Measurements from ENCODE around the gene ZNF512B. TPM values are rescaled to one million over a fixed set of nuclear protein-coding genes. Genes with fewer than 3 reads are reported as not detected.
A peak's percentile ranks its signal among the peaks of the same experiment; 100 is the strongest.
"Not testable (repeated sequence)": the region's sequence is repeated elsewhere in the genome, so short reads cannot be mapped to it uniquely, and the experiment has no call there.

Gene ZNF512B
- total RNA-seq, 1 donor from 2014 or later: 26.1 TPM

DNA sequence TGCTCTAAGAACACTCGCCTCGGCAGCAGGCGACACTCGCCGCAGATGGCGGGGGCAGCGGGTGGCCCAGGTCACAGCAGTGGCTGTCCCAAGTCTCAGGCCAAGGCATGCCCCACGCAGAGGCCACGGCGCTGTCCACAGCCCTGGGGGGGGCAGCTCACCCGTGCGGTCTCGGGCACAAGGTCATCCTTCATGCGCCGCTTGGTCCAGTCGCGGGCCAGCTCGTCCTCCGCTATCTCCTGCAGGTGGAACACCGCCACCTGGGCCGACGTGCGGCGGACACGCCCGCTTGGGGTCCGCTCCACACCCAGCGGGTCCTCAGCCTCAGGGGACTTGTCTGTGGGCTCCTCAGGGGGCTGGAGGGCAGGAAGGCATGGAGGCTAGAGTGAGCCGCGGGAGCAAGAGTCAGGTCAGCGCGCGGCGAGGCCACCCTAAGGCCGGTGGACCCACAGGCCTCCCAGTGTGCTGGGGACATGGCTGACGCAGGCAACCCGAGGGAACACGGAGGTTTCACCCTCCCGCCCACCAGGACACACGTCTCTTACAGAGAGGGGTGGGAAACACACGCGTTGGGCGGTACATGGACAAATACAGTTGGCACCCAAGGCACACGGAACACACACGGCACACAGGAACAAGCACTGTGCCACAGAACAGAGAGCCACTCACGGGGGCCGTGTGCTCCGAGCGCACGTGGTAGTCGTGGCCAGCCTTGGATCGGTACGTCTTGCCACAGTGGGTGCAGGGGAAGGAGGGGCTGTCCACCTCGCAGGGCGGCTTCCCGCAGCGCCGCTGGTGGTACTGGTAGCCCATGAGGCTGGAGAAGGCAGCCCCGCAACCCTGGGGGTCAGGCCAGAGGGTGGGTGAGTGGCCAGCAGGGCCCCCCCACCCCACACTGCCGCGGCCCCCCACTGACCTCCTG, 7.0 kb downstream of the ZNF512B start:
- DNase-seq (ENCODE audit: low spot score): no peak

GRCh38 chr20:63961664-63962425, 7.9 kb downstream of the ZNF512B start:
- no peak for DNase-seq (ENCODE audit: low spot score)

DNA sequence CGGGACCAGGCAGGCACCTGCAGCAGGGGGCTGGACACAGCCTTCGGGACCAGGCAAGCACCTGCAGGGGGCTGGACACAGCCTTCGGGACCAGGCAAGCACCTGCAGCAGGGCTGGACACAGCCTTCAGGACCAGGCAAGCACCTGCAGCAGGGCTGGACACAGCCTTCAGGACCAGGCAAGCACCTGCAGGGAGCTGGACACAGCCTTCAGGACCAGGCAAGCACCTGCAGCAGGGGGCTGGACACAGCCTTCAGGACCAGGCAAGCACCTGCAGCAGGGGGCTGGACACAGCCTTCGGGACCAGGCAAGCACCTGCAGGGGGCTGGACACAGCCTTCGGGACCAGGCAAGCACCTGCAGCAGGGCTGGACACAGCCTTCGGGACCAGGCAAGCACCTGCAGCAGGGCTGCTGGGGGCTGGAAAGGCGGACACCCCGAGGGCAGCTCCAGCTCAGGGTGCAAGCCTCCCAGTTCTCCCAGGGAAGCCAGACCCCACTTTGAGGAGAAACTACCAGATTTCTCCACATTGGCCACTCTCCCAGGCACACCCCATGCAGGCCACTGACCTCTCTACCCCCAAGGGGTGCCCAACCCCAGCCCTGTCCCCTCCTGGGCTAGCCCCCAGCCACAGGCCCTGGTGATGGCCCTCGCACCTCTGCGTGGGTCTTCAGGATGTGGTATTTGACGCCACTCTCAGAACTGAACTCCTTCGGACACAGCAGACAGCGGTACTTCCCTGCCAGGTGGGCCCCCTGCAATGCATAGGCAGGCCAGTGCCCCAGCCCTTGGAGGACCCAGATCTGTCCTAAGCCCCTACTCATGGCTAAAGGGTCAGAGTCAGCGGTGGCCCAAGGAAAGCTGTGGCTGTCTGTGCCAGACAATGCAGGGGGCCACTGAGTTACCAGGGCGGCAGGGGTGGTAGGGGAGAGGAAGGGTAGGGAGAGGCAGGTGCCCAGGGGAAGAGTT, 8.8 kb downstream of the ZNF512B start:
- not testable (repeated sequence) for DNase-seq (ENCODE audit: low spot score)

DNA sequence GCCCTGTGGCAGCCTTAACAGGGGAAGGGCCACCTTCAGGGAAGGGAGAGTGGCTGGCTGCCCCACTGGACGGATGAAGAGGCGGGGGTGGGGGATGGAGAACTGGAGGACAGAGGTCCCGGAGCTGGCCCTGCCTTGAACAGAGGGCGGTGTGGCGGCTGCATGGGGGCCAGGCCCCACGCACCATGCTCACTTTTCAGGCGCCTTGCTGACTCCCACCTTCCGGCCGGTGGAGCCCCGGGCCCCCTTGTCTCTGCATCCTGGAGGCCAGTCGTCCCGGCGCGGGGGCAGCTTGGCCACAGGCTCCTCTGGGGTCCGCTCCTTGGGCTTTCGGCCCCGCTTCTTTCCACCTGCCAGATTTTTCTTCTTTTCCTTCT, 10.0 kb downstream of the ZNF512B start:
- no peak for DNase-seq (ENCODE audit: low spot score)

DNA sequence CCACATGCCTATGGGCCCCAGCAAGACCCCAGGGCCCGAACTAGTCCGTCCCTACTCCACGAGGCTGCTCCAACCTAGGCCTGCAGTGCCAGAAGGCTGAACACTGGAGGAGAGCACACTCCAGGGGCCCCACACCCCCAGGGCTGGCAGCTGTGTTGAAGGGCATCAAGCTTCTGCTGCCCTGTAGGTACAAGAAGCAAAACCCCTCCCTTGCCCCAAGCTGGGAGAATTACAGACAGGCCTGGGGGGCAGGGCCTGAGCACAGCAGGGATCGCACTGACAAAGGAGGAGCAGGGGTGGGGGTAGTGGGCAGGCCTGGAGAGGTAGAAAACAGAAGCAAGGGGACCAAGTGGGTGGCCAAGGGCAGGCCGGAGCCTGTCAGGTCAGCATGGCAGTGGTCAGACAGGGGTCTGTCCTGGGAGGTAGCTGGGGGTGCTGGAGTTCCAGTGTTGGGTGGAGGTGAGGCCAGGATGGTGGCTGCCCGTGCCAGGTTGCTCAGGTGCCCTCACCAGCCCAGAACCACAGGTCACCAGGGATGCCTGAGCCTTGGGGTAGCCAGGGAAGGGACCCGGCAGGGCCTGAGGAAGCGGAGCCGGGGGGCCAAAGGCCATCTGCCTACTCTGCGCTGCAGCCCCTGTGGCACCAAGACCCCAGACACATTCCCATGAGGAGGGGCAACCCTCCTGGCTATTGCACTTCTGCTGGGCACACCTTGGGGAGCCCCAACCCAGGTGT, 10.6 kb downstream of the ZNF512B start:
- DNase-seq (ENCODE audit: low spot score): no peak

- no peak for DNase-seq (ENCODE audit: low spot score)
Observed at GRCh38 chr20:63958471-63958870, 11.3 kb downstream of the ZNF512B start.

DNA sequence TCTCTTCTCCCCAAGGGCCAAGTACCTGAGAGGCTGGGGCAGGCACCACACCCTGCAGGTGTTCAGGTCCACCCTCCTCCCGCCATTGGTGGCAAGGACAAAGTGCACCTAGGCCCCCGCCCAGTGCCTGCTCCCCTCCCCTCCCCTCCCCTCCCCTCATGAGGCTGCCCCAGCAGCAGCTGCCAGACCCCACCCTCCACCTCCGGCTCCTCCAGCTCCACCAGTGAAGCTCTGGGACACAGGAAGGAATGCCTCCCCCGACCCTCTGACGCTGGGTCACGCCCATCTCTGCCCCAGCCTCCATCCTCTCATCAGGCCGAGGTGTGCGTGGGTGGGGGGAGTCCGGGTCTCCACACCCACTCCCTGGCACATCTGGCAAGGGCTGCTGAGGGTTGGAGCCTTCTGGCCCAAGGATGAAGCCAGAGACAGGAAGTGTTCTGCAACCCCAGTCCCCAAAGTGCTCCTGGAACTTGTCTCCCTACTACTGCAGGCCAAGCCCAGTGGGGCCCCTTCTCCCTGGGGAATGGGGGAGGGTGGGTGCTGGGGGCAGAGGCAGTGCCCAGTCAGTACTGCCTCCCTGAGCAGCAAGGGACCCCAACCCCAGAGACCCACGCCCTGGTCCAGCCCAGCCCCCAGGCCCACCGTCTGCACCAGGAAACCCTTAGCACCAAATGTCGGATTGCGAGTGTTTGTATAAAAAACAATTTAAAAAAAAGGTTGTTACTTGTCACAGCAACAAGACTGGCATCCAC, 11.9 kb downstream of the ZNF512B start:
- no peak for DNase-seq (ENCODE audit: low spot score)

- DNase-seq (ENCODE audit: low spot score): peak; percentile 60
Observed at GRCh38 chr20:63957004-63957689, 12.6 kb downstream of the ZNF512B start.

DNA sequence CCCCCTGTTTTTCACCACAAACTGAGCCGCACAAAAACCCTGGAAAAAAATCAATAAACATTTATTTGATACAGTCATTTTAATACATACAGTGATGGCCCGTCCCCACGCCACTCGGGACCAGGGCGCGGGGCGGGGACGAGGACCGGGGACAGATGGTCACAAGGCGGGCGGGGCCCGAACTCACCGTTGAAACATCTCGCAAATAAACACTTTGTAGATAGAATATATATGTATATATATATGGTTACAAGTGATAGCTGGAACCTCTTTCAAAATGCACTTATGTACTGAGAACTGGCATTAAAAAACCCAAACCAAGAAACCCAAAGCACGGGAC, 13.1 kb downstream of the ZNF512B start:
- DNase-seq (ENCODE audit: low spot score): no peak

DNA sequence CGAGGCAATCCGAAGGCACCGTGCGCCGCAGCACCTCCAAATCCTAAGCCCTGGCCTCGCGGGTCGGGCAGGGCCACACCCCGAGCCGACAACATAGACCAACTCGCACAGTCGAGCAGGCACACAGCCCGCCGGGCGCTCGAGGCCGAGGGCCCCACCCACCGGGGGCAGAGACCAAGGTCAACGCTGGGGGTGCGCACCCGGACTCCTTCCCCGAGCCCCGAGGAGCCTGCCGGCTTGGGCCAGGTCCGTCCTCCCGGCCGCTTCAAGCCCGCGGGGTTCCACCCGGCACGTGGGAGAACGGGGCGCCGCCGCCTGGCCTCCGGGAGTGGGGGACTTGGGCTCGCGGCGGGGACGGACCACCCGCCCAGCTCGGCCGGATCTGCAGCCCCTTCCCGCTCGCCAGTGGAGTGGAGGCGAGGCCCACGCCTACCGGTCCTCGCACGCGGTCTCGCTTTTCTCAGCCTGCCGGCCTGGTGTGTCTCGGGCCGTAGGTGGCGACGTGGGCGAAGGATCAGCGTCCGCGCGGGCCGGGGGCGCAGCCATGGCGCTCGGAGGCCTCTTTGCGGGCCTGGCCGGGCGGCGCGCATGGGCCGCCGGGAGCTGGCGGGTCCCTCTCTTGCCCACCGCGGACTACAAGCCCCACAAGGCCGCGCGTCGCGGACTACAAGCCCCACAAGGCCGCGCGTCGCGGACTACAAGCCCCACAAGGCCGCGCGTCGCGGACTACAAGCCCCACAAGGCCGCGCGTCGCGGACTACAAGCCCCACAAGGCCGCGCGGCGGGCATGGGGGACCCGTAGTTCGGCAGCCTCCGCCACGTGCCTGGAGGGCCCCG, 13.7 kb downstream of the ZNF512B start, which contains the start of gene UCKL1:
Gene UCKL1 (minus strand): TSS at position 590 of the 837 bp plus-strand sequence. CDS start 44 bp downstream, at position 546.
- DNase-seq (ENCODE audit: low spot score): peak; percentile 95

DNA sequence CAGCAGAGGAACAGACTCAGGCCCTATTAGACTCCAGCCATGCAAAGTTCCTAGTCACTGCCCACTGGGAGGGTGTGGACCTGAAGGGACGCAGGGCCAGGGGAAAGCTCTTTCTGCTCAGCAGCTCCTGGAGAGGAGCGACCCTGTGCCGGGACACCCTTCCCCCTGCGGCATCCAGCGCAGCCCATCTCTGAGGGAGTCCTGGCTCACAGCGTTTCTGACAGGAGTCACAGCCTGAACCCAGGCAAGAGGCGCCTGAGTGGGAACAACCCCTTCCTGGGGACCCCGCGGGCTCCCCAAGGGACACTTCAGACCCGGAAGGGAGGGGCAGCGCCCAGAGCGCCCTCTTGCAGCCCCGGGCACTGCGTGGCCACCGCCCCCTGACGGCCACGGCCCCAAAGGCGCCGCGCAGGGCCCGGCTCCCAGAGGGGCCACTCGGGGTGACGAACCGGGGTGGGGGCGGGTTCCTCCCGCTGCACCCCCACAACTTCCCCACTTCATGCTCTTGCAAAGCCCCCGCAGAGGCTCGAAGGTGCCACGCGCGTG, 14.4 kb downstream of the ZNF512B start:
- DNase-seq (ENCODE audit: low spot score): no peak

- no peak for DNase-seq (ENCODE audit: low spot score)
Observed at GRCh38 chr20:63953764-63954429, 15.8 kb downstream of the ZNF512B start.

GRCh38 chr20:63952769-63953168, 17.0 kb downstream of the ZNF512B start:
- no peak for DNase-seq (ENCODE audit: low spot score)

- no peak for DNase-seq (ENCODE audit: low spot score)
Observed at GRCh38 chr20:63952210-63952535, 17.6 kb downstream of the ZNF512B start.

- no peak for DNase-seq (ENCODE audit: low spot score)
Observed at GRCh38 chr20:63951398-63952209, 18.1 kb downstream of the ZNF512B start.

DNA sequence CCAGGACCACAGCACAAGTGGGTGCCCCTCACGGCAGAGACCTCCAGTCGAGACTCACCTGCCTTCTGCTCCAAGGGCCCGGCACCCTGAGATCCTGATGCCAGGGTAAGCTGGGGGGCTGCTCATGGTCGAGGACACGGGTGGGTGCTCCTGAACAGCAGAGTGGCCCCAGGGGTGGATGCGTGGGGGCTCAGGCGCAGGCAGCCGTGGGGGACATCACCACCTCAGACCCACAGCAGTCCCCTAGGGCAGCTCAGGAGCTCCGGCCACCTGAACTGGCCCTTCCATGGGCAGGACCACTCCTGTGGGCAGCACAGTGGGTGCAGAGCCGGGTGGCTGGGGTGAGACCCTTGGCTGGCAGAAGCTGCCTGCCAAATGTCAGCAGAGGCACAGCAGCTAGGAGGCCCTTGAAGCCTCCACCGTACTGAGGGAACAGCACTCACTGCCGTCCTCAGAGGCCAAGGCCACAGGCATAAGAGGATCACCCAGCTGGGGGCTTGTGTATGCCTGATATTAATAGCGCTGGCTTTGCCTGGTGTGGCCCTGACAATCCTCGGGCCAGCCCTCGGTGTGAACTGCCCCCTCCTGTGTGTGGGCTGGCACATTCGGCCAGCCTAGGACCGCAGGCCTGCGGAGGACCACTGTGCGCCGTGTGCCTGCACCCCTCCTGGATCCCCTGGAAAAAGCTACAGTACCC, 18.9 kb downstream of the ZNF512B start:
- no peak for DNase-seq (ENCODE audit: low spot score)

Data from mucosa of gallbladder (tissue), 1 donor.